T-helper 2 cell treated with Interferon-gamma antibody and Interleukin-4, amounts not matched to agents 5 μg/mL and 100 μg/mL, for 36 hours (primary cell): ENCODE data around the gene EVC2.
"Not testable (repeated sequence)": the region's sequence is repeated elsewhere in the genome, so short reads cannot be mapped to it uniquely, and the experiment has no call there.

Experiments used
- DNase-seq: peaks from one replicate; pipeline ENCODE4 v3.0.0; 2021; ENCODE audit warnings: low spot score
- H3K27ac Mint-ChIP-seq: one replicate; pipeline ENCODE4 v1.8.0; 2021; ENCODE audit warnings: mild to moderate bottlenecking, mixed read lengths
- H3K27me3 Mint-ChIP-seq: one replicate; pipeline ENCODE4 v1.8.0; 2021; ENCODE audit warnings: low read depth, mixed read lengths
- H3K36me3 Mint-ChIP-seq: one replicate; pipeline ENCODE4 v1.8.0; 2021; ENCODE audit warnings: low read depth, mixed read lengths
- H3K4me1 Mint-ChIP-seq: one replicate; pipeline ENCODE4 v1.8.0; 2021; ENCODE audit warnings: low read depth, mixed read lengths
- H3K4me3 Mint-ChIP-seq: one replicate; pipeline ENCODE4 v1.8.0; 2022; ENCODE audit warnings: mild to moderate bottlenecking, moderate library complexity, mixed read lengths
- H3K9me3 Mint-ChIP-seq: one replicate; pipeline ENCODE4 v1.8.0; 2021; ENCODE audit warnings: mixed read lengths

Gene EVC2

DNA sequence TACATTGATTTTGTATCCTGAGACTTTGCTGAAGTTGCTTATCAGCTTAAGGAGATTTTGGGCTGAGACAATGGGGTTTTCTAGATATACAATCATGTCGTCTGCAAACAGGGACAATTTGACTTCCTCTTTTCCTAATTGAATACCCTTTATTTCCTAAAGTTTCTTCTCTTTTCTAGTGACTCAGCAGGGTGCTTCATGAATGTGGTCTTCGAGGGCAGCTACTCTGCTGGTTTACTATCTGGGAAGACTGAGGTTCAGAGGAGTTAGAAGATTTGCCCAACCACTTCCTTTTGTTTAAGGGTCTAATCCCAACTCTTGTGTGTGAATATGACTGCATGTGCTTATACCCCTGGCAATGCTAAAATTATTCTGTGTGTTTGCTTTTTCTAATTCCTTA is 20.1 kb upstream of the EVC2 start:
- peaks cover 19% of the 10 kb centered on the region for H3K9me3 Mint-ChIP-seq
- not testable (repeated sequence) for H3K27ac Mint-ChIP-seq, H3K36me3 Mint-ChIP-seq, H3K4me3 Mint-ChIP-seq, H3K4me1 Mint-ChIP-seq, DNase-seq, H3K27me3 Mint-ChIP-seq

DNA sequence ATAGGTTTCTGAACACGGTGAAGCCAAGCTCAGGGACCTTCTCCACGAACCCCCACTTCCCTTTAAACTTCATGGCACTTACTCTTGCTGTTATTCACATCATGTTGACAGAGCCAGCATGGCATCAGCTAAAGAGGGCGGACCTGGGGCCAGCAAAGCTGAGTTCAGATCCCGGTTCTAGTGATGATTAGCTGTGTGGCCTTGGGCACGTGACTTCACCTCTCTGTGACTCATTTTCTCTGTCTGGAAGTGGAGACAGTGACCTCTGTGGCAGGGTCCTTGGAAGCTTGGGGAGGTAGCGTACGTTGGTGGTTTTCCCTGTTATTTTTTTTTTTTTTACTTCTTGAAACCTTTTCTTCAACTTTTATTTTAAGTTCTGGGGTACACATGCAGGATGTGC is 16.0 kb upstream of the EVC2 start:
- no peak for DNase-seq
- H3K4me1 Mint-ChIP-seq = no peaks in the 10 kb centered on the region
- no peaks in the 10 kb centered on the region for H3K27me3 Mint-ChIP-seq
- H3K4me3 Mint-ChIP-seq = no peak overlapping the region
- H3K27ac Mint-ChIP-seq = no peak overlapping the region
- peaks cover 19% of the 10 kb centered on the region for H3K9me3 Mint-ChIP-seq
- no peaks in the 10 kb centered on the region for H3K36me3 Mint-ChIP-seq

- Mint-ChIP-seq H3K27ac (no peak overlapping the region), H3K27me3 (no peaks in the 10 kb centered on the region), H3K36me3 (no peaks in the 10 kb centered on the region), H3K4me3 (no peak overlapping the region), H3K4me1 (no peaks in the 10 kb centered on the region), H3K9me3 (peaks cover 15% of the 10 kb centered on the region)
- no peak for DNase-seq
Measured at GRCh38 chr4:5722328-5722727, 14.0 kb upstream of the EVC2 start.

DNA sequence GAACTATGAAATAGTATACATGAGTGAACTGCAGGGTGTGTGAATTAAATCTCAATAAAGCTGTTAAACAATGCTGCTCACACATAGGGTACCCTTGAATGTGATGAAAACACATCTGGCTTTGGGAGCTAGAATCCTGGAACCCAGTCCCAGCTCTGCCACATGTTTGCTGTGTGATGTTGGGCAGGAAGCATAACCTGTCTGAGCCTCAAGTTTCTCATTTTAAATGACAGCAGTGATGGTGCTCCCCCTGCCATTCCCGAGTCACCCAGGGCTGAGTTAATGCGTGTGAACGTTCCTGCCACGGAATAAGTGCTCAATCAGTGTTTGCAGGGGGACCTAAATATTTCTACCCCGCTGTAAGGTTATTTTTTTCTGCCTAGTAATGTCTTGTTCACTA is 13.6 kb upstream of the EVC2 start:
- DNase-seq = no peak
- H3K4me1 Mint-ChIP-seq = no peaks in the 10 kb centered on the region
- H3K36me3 Mint-ChIP-seq = no peaks in the 10 kb centered on the region
- no peak overlapping the region for H3K27ac Mint-ChIP-seq
- no peaks in the 10 kb centered on the region for H3K27me3 Mint-ChIP-seq
- H3K9me3 Mint-ChIP-seq = peaks cover 18% of the 10 kb centered on the region
- no peak overlapping the region for H3K4me3 Mint-ChIP-seq

DNA sequence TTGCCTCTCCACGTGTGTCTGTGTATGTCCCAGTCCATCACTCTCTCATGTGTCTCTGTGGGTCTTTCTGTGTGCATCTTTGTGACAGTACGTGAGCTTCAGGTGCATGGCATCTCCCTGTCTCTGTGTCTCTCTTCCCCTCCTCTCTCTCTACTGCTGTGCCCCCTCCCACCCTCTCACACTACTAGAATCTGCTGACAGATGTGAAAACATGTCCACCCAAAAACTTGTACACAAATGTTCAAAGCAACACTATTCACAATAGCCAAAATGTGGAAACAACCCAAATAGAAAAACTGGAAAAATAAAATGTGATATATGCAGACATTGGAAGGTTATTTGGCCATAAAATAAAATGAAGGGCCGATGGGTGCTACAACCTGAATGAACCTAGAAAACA is 12.6 kb upstream of the EVC2 start:
- Mint-ChIP-seq H3K9me3 (peaks cover 15% of the 10 kb centered on the region), H3K36me3 (no peaks in the 10 kb centered on the region), H3K27me3 (no peaks in the 10 kb centered on the region), H3K27ac (no peak overlapping the region), H3K4me3 (no peak overlapping the region), H3K4me1 (no peaks in the 10 kb centered on the region)
- DNase-seq = no peak

- no peaks in the 10 kb centered on the region for H3K4me1 Mint-ChIP-seq
- no peak overlapping the region for H3K27ac Mint-ChIP-seq
- no peaks in the 10 kb centered on the region for H3K36me3 Mint-ChIP-seq
- H3K9me3 Mint-ChIP-seq = peaks cover 11% of the 10 kb centered on the region
- no peaks in the 10 kb centered on the region for H3K27me3 Mint-ChIP-seq
- no peak for DNase-seq
- no peak overlapping the region for H3K4me3 Mint-ChIP-seq
Measured at GRCh38 chr4:5720157-5720850, 11.9 kb upstream of the EVC2 start.

GRCh38 chr4:5719350-5720055 is 11.1 kb upstream of the EVC2 start:
- H3K4me1 Mint-ChIP-seq = no peaks in the 10 kb centered on the region
- H3K36me3 Mint-ChIP-seq = no peaks in the 10 kb centered on the region
- no peak overlapping the region for H3K4me3 Mint-ChIP-seq
- no peak overlapping the region for H3K27ac Mint-ChIP-seq
- peaks cover 18% of the 10 kb centered on the region for H3K9me3 Mint-ChIP-seq
- no peak for DNase-seq
- no peaks in the 10 kb centered on the region for H3K27me3 Mint-ChIP-seq

DNA sequence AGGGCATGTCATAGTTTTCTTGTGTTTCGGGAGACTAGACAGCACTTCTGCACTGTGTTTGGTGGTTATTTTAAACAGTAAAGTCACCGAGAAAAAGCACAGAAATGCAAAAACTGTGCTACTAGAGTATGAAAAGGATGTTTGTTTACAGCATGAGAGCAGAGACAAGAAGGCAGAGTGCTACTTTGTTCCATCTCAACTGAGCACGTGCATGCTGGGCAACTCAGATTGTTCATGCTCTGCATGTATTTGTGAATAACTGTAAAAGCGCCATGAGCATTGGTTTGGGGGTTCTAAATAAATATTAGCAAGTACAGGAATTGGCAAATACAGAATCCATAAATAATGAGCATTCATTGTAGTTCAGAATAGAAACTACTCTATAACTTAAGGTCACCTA is 10.1 kb upstream of the EVC2 start:
- H3K4me3 Mint-ChIP-seq = no peak overlapping the region
- H3K9me3 Mint-ChIP-seq = peaks cover 19% of the 10 kb centered on the region
- H3K27me3 Mint-ChIP-seq = no peaks in the 10 kb centered on the region
- no peaks in the 10 kb centered on the region for H3K36me3 Mint-ChIP-seq
- no peak for DNase-seq
- no peaks in the 10 kb centered on the region for H3K4me1 Mint-ChIP-seq
- H3K27ac Mint-ChIP-seq = no peak overlapping the region

DNA sequence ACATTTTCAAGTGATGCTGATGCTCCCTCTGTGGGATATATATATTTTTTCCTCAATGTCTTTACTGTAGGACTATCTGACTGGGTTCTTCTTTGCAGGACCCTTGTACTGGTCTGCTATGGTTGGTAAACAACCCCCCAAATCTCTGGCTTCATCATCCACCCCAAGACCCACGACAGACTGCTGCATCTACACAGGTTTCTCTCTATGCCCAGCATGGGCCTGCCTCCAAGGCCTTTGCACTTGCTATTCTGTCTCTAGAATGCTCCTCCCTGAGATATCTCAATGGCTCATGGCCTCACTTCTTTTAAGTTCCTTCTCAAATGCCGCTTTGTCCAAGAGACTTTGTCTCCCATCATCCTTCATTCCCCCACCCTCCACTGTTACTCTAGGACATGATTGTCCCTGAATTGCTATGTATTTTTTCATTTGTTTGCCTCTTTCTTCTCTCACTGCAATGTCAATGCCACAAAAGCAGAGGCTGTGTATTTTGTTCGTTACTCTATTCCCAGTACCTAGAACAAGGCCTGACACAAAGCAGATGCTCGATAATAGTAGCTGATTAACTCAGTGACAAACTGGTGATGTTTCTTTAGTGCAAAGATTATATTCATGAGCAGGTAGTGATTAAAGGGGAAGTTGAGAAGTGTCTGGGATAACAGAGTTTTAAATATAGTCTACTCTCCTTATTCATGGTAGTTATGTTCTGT is 9.2 kb upstream of the EVC2 start:
- no peaks in the 10 kb centered on the region for H3K36me3 Mint-ChIP-seq
- H3K9me3 Mint-ChIP-seq = peaks cover 19% of the 10 kb centered on the region
- H3K4me3 Mint-ChIP-seq = no peak overlapping the region
- DNase-seq = no peak
- no peak overlapping the region for H3K27ac Mint-ChIP-seq
- no peaks in the 10 kb centered on the region for H3K4me1 Mint-ChIP-seq
- peaks cover 6% of the 10 kb centered on the region for H3K27me3 Mint-ChIP-seq

DNA sequence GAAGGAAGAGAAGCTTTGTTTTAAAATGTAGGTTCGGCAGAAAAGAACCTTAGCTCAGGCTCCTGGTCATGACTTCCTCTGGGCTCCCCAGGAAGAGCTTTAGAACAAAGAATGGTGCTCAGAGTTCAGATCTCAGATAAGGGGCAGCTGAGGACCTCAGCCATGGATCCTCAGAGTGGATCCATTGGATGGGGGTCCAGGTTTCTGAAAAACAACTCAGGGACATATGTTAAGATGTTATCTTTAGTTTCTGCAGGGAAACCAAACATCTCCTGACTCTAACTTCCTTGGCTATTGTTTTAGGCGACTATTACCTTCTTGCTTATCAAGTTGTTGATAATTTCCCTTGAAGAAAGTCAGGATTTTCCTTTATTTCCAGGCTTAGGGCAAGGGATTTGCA is 8.0 kb upstream of the EVC2 start:
- H3K36me3 Mint-ChIP-seq = no peaks in the 10 kb centered on the region
- H3K4me3 Mint-ChIP-seq = no peak overlapping the region
- H3K27ac Mint-ChIP-seq = no peak overlapping the region
- peaks cover 19% of the 10 kb centered on the region for H3K9me3 Mint-ChIP-seq
- peaks cover 17% of the 10 kb centered on the region for H3K27me3 Mint-ChIP-seq
- no peaks in the 10 kb centered on the region for H3K4me1 Mint-ChIP-seq
- DNase-seq = no peak

DNA sequence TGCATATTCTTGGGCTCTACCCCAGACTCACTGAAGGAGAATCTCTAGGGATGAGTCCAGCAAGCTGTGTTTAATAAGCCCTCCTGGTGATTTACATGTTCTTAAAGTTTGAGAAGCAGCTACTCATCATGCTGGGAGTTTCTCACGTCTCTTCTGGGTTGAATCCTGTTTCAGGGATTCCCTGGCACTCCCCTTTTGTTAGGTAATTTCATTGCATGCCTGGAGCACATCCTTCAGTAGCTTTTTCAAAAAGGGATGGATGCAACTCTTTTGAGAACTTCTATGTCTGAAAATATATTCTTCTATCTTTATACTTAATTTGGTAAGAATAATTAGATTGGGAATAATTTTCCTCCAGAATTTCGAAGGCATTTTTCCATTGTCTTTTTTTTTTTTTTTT is 7.0 kb upstream of the EVC2 start:
- Mint-ChIP-seq H3K9me3 (peaks cover 19% of the 10 kb centered on the region), H3K4me1 (peaks cover 3% of the 10 kb centered on the region), H3K4me3 (no peak overlapping the region), H3K27me3 (peaks cover 24% of the 10 kb centered on the region), H3K36me3 (no peaks in the 10 kb centered on the region), H3K27ac (no peak overlapping the region)
- DNase-seq = no peak

DNA sequence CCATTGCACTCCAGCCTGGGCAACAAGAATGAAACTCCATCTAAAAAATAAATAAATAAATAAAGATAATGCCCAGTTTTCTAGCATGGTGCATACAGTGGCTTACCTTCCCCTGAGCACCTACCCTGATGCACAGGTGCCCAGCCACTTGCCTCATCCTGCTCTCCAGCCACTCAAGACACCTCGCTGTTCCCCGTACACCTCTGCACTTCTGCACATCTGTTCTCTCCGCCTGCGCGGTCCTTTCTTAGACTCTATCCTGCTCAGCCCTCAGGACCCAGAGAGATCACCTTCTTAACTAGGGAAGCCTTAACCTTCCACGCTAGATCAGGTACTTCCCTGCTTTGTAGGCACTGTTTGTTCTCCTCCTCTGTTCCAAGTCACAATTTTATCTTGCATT is 5.5 kb upstream of the EVC2 start:
- Mint-ChIP-seq H3K27me3 (peaks cover 33% of the 10 kb centered on the region), H3K9me3 (peaks cover 19% of the 10 kb centered on the region), H3K36me3 (no peaks in the 10 kb centered on the region), H3K4me3 (no peak overlapping the region), H3K27ac (no peak overlapping the region), H3K4me1 (peaks cover 3% of the 10 kb centered on the region)
- no peak for DNase-seq

- H3K36me3 Mint-ChIP-seq = no peaks in the 10 kb centered on the region
- no peak overlapping the region for H3K4me3 Mint-ChIP-seq
- peaks cover 33% of the 10 kb centered on the region for H3K27me3 Mint-ChIP-seq
- DNase-seq = no peak
- H3K9me3 Mint-ChIP-seq = peaks cover 19% of the 10 kb centered on the region
- H3K4me1 Mint-ChIP-seq = peaks cover 3% of the 10 kb centered on the region
- no peak overlapping the region for H3K27ac Mint-ChIP-seq
Measured at GRCh38 chr4:5712931-5713330, 4.6 kb upstream of the EVC2 start.

DNA sequence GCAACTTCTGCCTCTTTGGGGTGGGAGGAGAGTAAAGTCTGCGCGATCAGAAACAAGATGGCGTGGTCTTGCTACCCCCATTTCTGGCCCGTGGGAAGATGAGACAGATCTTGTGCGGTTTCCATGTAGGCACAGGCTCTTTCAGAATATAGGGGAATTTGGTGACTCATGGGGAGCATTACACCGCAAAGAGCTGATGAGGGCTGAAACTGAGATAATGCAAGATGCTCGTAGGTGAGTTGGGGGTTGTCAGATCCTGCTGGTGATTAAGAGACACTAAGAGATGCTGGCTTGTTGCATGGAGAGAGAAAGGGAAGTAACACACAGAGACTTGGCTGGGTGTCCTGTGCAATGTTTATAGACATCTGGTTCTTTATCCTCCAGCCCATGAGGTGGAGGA is 4.2 kb upstream of the EVC2 start:
- H3K27me3 Mint-ChIP-seq = peaks cover 36% of the 10 kb centered on the region
- H3K4me1 Mint-ChIP-seq = peaks cover 3% of the 10 kb centered on the region
- no peak for DNase-seq
- H3K4me3 Mint-ChIP-seq = no peak overlapping the region
- H3K9me3 Mint-ChIP-seq = peaks cover 15% of the 10 kb centered on the region
- no peaks in the 10 kb centered on the region for H3K36me3 Mint-ChIP-seq
- H3K27ac Mint-ChIP-seq = no peak overlapping the region
